Measurements from ENCODE around the gene EPB41.

The EPB41 gene

GRCh38 chr1:28877132-28877781 is 37.1 kb upstream of the EPB41 start:
- TF ChIP-seq CTCF (IDR thresholded peaks at IDR 0.05; ENCODE audit: low read depth, low read length, missing control alignments) = peak; percentile 85
- in situ Hi-C loops (cut with HindIII; ENCODE audit: low sequenced_read_pairs) = no loop called here
- H3K4me3 ChIP-seq (ENCODE audit: low read depth, low read length) = no peak overlapping the region
- DNase-seq (ENCODE audit: low read depth) = peak; percentile 50

- H3K4me3 ChIP-seq (ENCODE audit: low read depth, low read length) = no peak overlapping the region
- no peak for TF ChIP-seq CTCF (IDR thresholded peaks at IDR 0.05; ENCODE audit: low read depth, low read length, missing control alignments)
- in situ Hi-C loops (cut with HindIII; ENCODE audit: low sequenced_read_pairs) = no loop called here
- DNase-seq (ENCODE audit: low read depth) = no peak
These were observed 35.6 kb upstream of the EPB41 start for GRCh38 chr1:28878796-28879195.

GRCh38 chr1:28882009-28882628 is 32.2 kb upstream of the EPB41 start:
- in situ Hi-C loops (cut with HindIII; ENCODE audit: low sequenced_read_pairs) = no loop called here

GRCh38 chr1:28883242-28883616 is 31.1 kb upstream of the EPB41 start:
- TF ChIP-seq CTCF (IDR thresholded peaks at IDR 0.05; ENCODE audit: low read depth, low read length, missing control alignments) = no peak
- no peak for DNase-seq (ENCODE audit: low read depth)
- in situ Hi-C loops (cut with HindIII; ENCODE audit: low sequenced_read_pairs) = no loop called here
- no peak overlapping the region for H3K4me3 ChIP-seq (ENCODE audit: low read depth, low read length)

More at GRCh38 chr1:28882009-28882628, 32.2 kb upstream of the EPB41 start:
- peak; percentile 77 for DNase-seq (ENCODE audit: low read depth)
- H3K4me3 ChIP-seq (ENCODE audit: low read depth, low read length) = no peak overlapping the region
- TF ChIP-seq CTCF (IDR thresholded peaks at IDR 0.05; ENCODE audit: low read depth, low read length, missing control alignments) = peak; percentile 91

GRCh38 chr1:28885472-28885877 is 28.9 kb upstream of the EPB41 start:
- TF ChIP-seq CTCF (IDR thresholded peaks at IDR 0.05; ENCODE audit: low read depth, low read length, missing control alignments) = no peak
- in situ Hi-C loops (cut with HindIII; ENCODE audit: low sequenced_read_pairs) = no loop called here
- no peak for DNase-seq (ENCODE audit: low read depth)
- H3K4me3 ChIP-seq (ENCODE audit: low read depth, low read length) = no peak overlapping the region

- DNase-seq (ENCODE audit: low read depth) = no peak
- H3K4me3 ChIP-seq (ENCODE audit: low read depth, low read length) = peak overlapping the region; percentile 86
- in situ Hi-C loops (cut with HindIII; ENCODE audit: low sequenced_read_pairs) = no loop called here
- TF ChIP-seq CTCF (IDR thresholded peaks at IDR 0.05; ENCODE audit: low read depth, low read length, missing control alignments) = no peak
These were observed 28.2 kb upstream of the EPB41 start for GRCh38 chr1:28885977-28886730.

Data from astrocyte of the cerebellum (primary cell).